Measurements from ENCODE around the gene C2CD3.

GRCh38 chr11:74048993-74049392, 121.8 kb downstream of the C2CD3 start:
- TF ChIP-seq, protein P1, sequence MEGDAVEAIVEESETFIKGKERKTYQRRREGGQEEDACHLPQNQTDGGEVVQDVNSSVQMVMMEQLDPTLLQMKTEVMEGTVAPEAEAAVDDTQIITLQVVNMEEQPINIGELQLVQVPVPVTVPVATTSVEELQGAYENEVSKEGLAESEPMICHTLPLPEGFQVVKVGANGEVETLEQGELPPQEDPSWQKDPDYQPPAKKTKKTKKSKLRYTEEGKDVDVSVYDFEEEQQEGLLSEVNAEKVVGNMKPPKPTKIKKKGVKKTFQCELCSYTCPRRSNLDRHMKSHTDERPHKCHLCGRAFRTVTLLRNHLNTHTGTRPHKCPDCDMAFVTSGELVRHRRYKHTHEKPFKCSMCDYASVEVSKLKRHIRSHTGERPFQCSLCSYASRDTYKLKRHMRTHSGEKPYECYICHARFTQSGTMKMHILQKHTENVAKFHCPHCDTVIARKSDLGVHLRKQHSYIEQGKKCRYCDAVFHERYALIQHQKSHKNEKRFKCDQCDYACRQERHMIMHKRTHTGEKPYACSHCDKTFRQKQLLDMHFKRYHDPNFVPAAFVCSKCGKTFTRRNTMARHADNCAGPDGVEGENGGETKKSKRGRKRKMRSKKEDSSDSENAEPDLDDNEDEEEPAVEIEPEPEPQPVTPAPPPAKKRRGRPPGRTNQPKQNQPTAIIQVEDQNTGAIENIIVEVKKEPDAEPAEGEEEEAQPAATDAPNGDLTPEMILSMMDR (IDR thresholded peaks at IDR 0.05; ENCODE audit: insufficient read depth, low read depth, low read length): no peak
- no peak for TF ChIP-seq EZH2 (IDR thresholded peaks at IDR 0.05; ENCODE audit: insufficient read depth, low read length)

Measured in astrocyte (in vitro differentiated cells and primary cell).